HG02588 (cell line): ENCODE results near the gene PDS5A.
"Not testable (repeated sequence)": the region's sequence is repeated elsewhere in the genome, so short reads cannot be mapped to it uniquely, and the experiment has no call there.

ENCODE experiments used
- ATAC-seq: cut with Tn5 transposase; IDR thresholded peaks from one replicate; pipeline ENCODE4 v1.9.1; 2021; ENCODE audit warnings: mild to moderate bottlenecking, moderate library complexity; ENCODE audit not compliant: unreplicated experiment

PDS5A gene

GRCh38 chr4:39840516-39840915 lies 137.2 kb downstream of the PDS5A start:
- not testable (repeated sequence) for ATAC-seq

- ATAC-seq: no peak
Measured at GRCh38 chr4:39840027-39840426, 137.7 kb downstream of the PDS5A start.

- ATAC-seq: not testable (repeated sequence)
Measured at GRCh38 chr4:39838431-39838830, 139.3 kb downstream of the PDS5A start.

- no peak for ATAC-seq
Measured at GRCh38 chr4:39834269-39834668, 143.4 kb downstream of the PDS5A start.

GRCh38 chr4:39825741-39826231 lies 151.9 kb downstream of the PDS5A start:
- no peak for ATAC-seq

- ATAC-seq: no peak
Measured at GRCh38 chr4:39825090-39825489, 152.6 kb downstream of the PDS5A start.

GRCh38 chr4:39823191-39823590 lies 154.5 kb downstream of the PDS5A start:
- ATAC-seq: no peak

- no peak for ATAC-seq
Measured at GRCh38 chr4:39822662-39823061, 155.0 kb downstream of the PDS5A start.

GRCh38 chr4:39821951-39822350 lies 155.8 kb downstream of the PDS5A start:
- ATAC-seq: no peak

GRCh38 chr4:39820186-39820585 lies 157.5 kb downstream of the PDS5A start:
- no peak for ATAC-seq

GRCh38 chr4:39818646-39819045 lies 159.1 kb downstream of the PDS5A start:
- ATAC-seq: no peak

- ATAC-seq: no peak
Measured at GRCh38 chr4:39814403-39815185, 163.1 kb downstream of the PDS5A start.

GRCh38 chr4:39813761-39814160 lies 163.9 kb downstream of the PDS5A start:
- not testable (repeated sequence) for ATAC-seq

GRCh38 chr4:39813033-39813432 lies 164.7 kb downstream of the PDS5A start:
- ATAC-seq: not testable (repeated sequence)

GRCh38 chr4:39812500-39812899 lies 165.2 kb downstream of the PDS5A start:
- ATAC-seq: no peak

GRCh38 chr4:39808231-39808749 lies 169.4 kb downstream of the PDS5A start:
- ATAC-seq: no peak

- ATAC-seq: no peak
Measured at GRCh38 chr4:39802005-39802404, 175.7 kb downstream of the PDS5A start.

GRCh38 chr4:39792976-39793375 lies 184.7 kb downstream of the PDS5A start:
- not testable (repeated sequence) for ATAC-seq

GRCh38 chr4:39792529-39792928 lies 185.2 kb downstream of the PDS5A start:
- ATAC-seq: no peak

- ATAC-seq: no peak
Measured at GRCh38 chr4:39792128-39792527, 185.6 kb downstream of the PDS5A start.

GRCh38 chr4:39786838-39787237 lies 190.9 kb downstream of the PDS5A start:
- ATAC-seq: no peak

- ATAC-seq: no peak
Measured at GRCh38 chr4:39785083-39785482, 192.6 kb downstream of the PDS5A start.
